Retinal pigment epithelial cell (primary cell): ENCODE data around the gene TMEM106C.

Source experiments
- DNase-seq: peaks from one replicate; pipeline ENCODE4 v3.0.0-alpha.2; 2010; ENCODE audit warnings: low read depth
- H3K4me3 ChIP-seq: 2 replicates; pipeline ENCODE4 v1.5.1; 2011; ENCODE audit warnings: mild to moderate bottlenecking, low read length, control low read depth, moderate library complexity
- TF ChIP-seq, protein P1 (sequence below): conservative IDR thresholded peaks from 2 replicates; pipeline ENCODE4 v1.5.1; 2011; ENCODE audit warnings: low read depth, low read length, control low read depth, inconsistent platforms

Gene TMEM106C, protein sequence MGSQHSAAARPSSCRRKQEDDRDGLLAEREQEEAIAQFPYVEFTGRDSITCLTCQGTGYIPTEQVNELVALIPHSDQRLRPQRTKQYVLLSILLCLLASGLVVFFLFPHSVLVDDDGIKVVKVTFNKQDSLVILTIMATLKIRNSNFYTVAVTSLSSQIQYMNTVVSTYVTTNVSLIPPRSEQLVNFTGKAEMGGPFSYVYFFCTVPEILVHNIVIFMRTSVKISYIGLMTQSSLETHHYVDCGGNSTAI

DNA sequence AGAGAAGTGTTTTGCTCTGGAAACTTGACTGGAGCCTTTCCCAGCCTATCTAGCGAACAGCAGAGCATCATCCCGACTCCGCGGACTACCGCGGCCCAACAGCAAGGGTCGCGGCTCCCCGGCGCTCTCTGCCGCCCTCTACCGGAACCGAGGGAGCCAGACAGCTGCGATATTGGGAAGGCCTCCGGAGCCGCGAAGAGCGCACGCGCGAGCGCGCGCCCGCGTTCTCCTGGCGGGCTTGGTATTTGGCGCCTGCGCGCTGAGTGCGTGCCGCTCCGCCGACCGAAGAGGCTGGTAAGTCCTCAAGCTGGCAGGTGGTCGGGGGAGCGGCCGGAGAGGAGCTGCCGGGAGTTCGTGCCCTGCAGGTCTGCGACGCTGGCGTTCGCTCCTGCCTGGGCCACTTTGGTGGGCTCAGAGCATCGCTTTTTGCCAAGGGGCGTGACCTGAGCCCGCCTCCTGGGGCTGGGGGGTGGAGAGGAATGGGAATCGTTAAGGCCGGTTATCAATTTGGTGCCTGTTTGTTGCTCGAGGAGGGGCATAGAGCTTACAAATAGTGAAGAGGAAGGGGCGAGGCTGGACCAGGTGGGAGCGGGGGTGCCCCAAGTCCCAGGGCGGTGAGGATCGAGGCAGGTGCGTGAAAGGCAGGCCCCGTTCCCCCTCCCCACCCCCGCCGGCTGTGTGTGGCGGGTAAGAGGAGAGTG lies at the start of gene TMEM106C:
TMEM106C (plus strand) TSS at position 257 of the 701 bp plus-strand sequence. CDS start 641 bp downstream, outside the sequence.
- peak within 1 kb of the TSS; percentile 83 for H3K4me3 ChIP-seq
- peak; percentile 63 for DNase-seq
- TF ChIP-seq, protein P1, sequence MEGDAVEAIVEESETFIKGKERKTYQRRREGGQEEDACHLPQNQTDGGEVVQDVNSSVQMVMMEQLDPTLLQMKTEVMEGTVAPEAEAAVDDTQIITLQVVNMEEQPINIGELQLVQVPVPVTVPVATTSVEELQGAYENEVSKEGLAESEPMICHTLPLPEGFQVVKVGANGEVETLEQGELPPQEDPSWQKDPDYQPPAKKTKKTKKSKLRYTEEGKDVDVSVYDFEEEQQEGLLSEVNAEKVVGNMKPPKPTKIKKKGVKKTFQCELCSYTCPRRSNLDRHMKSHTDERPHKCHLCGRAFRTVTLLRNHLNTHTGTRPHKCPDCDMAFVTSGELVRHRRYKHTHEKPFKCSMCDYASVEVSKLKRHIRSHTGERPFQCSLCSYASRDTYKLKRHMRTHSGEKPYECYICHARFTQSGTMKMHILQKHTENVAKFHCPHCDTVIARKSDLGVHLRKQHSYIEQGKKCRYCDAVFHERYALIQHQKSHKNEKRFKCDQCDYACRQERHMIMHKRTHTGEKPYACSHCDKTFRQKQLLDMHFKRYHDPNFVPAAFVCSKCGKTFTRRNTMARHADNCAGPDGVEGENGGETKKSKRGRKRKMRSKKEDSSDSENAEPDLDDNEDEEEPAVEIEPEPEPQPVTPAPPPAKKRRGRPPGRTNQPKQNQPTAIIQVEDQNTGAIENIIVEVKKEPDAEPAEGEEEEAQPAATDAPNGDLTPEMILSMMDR, result peak; percentile 99

DNA sequence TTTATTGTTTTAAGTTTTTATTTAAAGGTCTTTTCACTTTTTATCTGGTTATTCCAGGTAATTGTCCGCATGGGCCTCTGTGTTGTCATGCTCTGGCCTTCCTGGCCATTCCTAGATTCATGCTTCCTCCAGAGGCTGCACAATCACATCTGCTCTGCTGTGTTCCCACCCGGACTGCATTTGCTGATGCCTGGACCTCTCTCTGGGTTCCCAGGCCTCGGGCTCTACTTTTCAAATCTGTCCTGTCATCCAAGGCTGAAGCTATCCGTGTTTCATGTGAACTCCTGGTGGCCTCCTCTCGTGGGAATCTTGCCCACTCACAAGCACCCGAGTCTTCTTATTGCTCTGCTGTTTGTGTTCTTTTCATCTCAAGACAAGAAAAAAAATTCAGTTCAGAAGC lies 42.5 kb upstream of the TMEM106C start:
- no peak for DNase-seq
- TF ChIP-seq, protein P1, result no peak
- H3K4me3 ChIP-seq, result no peak overlapping the region

DNA sequence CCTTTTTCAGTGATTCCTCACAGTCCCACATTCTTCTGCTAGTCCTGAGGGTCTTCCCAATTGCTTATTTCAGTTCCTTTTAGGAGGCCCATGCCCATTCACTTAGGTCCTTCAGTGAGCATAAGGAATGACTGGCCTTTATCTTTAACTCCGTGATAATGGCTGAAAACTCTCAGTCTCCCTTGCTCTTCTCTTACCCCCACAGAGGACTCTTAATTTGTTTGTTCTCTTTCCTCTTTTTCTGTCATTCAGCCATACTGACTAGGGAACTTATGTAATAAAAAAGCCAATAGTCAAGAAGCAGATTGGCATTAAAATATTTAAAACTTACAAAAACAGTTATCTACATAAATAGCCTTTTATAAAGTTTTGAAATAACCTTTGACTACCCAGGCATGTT lies 41.5 kb upstream of the TMEM106C start:
- TF ChIP-seq, protein P1, result no peak
- no peak overlapping the region for H3K4me3 ChIP-seq
- no peak for DNase-seq

DNA sequence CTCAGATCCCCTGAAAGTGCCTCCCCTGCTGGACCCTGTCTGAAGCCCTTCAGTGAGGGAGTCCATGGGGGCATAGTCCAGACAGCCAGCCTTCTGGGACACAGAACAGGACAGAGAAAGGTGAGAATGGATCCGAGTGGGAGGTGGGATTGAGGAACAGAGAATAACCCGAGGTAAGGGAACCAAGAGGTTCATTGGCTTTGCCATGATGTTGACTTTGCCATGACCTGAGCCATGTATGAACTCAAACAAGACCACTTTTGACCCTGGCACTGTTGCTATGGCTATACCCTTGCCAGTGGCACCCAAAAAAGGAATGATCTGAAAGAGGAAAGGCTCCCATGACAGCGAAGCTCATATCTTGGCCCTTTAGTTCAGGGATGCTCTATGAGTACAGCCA lies 36.0 kb upstream of the TMEM106C start:
- H3K4me3 ChIP-seq, result no peak overlapping the region
- no peak for DNase-seq
- TF ChIP-seq, protein P1, result no peak

DNA sequence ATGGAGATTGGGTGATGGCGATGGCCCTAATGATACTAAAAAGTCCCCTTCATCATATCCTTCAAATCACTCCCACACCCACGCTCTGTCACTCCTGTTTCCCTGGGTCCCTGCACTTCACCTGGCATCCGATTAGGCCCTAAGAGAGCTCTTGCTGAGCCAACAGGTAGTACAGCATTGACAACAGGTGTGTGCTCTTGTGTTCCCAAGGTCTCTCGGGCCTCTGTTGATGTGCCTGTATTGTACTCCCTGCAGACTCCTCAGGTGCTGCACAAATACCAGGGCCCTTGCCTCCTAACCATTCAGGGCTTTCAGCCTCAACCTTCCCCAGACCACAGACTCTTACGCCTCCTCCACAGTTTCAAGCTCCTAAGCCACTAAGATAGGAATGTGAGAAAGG lies 32.8 kb upstream of the TMEM106C start:
- TF ChIP-seq, protein P1, result no peak
- H3K4me3 ChIP-seq, result no peak overlapping the region
- DNase-seq, result no peak

DNA sequence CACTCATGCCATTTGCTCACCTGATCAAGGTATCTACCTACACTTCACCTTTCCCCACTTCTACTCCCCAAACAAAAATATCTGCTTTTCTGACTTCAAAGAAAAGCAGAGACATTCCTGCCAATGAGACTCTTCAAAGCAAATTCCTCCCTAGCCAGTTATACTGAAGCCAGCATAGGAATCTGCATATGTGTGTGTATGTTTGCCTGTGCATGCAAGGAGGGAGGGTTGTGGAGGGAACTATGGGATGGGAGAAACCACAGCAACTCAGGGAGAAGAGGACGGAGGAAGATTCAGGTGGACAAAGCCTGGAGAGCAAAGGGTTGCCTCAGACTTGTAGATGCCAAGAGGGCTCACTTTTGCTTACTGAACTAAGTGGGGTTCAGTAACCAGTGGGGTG lies 32.2 kb upstream of the TMEM106C start:
- no peak for DNase-seq
- TF ChIP-seq, protein P1, result no peak
- no peak overlapping the region for H3K4me3 ChIP-seq

DNA sequence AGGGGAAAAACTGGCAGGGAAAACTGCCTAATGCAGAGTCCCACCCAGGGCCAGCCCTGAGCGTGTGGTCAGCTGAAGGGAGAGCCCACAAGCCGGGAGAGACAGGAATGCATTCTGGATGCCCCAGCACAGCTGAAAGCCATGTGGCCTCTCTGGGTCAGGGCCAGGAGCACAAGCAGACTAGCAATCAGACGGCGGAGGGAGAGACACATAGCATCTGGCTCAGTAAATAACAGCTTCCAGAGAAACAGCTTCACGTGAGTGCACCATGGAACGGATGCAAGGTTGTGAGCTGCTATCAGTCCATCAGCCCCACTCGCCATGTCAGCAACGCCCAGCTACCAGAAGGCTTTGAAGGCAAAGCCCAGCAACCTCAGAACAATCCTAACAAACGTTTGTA lies 28.2 kb upstream of the TMEM106C start:
- DNase-seq, result peak; percentile 10
- TF ChIP-seq, protein P1, result no peak
- H3K4me3 ChIP-seq, result no peak overlapping the region
